ENCODE results near the gene FDX2. TPM values are rescaled to one million over a fixed set of nuclear protein-coding genes. Genes with fewer than 3 reads are reported as not detected.

Gene FDX2
- total and polyA plus RNA-seq, 7 donors = 19.2 to 45.9 (median 25.2) TPM

DNA sequence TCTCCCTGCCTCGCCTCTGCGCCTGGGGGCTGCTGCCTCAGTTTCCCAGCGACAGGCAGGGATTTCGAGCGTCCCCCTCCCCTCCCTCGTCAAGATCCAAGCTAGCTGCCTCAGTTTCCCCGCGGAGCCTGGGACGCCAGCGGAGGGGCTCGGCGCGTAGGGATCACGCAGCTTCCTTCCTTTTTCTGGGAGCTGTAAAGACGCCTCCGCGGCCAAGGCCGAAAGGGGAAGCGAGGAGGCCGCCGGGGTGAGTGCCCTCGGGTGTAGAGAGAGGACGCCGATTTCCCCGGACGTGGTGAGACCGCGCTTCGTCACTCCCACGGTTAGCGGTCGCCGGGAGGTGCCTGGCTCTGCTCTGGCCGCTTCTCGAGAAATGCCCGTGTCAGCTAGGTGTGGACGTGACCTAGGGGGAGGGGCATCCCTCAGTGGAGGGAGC, 45.6 kb downstream of the FDX2 start:
- peaks cover 0 to 20% (median 19%) of the 10 kb centered on the region in 4 donors for H3K4me1 ChIP-seq
- 2 to 3% methylated on average over 37 of the region's 37 CpGs for WGBS, 2 donors
- H3K4me3 ChIP-seq = peak overlapping the region; percentile 15 to 46 (median 42)
- no peaks in the 10 kb centered on the region for H3K36me3 ChIP-seq
- H3K27me3 ChIP-seq = peaks cover 14 to 30% (median 22%) of the 10 kb centered on the region in 3 donors
- DNase-seq = peak; percentile 83
- TF ChIP-seq POLR2AphosphoS5 (IDR thresholded peaks at IDR 0.05) (peak in 1 of 4 donors; percentile 10), EP300 (IDR thresholded peaks at IDR 0.05) (no peak), POLR2A (IDR thresholded peaks at IDR 0.05) (peak in 1 of 2 donors; percentile 12)
- TF ChIP-seq, protein P1, sequence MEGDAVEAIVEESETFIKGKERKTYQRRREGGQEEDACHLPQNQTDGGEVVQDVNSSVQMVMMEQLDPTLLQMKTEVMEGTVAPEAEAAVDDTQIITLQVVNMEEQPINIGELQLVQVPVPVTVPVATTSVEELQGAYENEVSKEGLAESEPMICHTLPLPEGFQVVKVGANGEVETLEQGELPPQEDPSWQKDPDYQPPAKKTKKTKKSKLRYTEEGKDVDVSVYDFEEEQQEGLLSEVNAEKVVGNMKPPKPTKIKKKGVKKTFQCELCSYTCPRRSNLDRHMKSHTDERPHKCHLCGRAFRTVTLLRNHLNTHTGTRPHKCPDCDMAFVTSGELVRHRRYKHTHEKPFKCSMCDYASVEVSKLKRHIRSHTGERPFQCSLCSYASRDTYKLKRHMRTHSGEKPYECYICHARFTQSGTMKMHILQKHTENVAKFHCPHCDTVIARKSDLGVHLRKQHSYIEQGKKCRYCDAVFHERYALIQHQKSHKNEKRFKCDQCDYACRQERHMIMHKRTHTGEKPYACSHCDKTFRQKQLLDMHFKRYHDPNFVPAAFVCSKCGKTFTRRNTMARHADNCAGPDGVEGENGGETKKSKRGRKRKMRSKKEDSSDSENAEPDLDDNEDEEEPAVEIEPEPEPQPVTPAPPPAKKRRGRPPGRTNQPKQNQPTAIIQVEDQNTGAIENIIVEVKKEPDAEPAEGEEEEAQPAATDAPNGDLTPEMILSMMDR (IDR thresholded peaks at IDR 0.05) = no peak
- H3K27ac ChIP-seq = peak overlapping the region; percentile 66 to 80 (median 70)
- intact Hi-C loops (cut with DNase I) = no loop called here
- H3K9me3 ChIP-seq = no peaks in the 10 kb centered on the region

DNA sequence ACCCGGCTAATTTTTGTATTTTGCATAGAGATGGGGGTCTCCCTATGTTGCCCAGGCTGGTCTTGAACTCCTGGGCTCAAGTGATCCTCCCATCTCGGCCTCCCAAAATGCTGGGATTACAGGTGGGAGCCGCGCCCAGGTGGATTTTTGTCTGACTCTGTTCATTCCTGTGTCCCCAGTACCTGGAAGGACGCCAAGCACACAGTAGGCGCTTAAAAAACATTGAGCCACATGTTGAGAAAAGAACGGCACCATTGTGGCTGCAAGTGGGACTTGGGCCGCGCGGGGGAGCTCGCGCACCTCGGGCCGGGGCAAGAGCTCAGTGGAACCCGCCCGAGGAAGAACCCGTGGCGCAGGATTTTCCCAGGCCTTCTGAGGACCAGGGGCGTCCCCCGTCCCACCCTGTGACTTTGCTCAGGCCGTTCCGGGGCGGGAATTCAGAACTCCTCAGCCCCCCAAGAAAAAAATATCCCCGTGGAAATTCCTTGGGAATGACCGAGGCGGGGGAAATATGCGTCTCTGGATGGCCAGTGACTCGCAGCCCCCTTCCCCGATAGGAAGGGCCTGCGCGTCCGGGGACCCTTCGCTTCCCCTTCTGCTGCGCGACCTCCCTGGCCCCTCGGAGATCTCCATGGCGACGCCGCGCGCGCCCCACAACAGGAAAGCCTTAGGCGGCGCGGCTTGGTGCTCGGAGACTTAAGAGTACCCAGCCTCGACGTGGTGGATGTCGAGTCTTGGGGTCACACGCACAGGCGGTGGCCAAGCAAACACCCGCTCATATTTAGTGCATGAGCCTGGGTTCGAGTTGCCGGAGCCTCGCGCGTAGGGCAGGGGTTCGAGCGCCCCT, 46.3 kb downstream of the FDX2 start:
- DNase-seq = peak; percentile 89
- Histone ChIP-seq H3K36me3 (no peaks in the 10 kb centered on the region), H3K4me3 (peak overlapping the region; percentile 15 to 46 (median 42)), H3K27ac (peak overlapping the region; percentile 66 to 80 (median 70)), H3K9me3 (no peaks in the 10 kb centered on the region), H3K4me1 (peaks cover 0 to 20% (median 19%) of the 10 kb centered on the region in 4 donors), H3K27me3 (peaks cover 14 to 30% (median 22%) of the 10 kb centered on the region in 3 donors)
- intact Hi-C loops (cut with DNase I) = loop anchor here (1.0 kb wide), 1 partner anchor 120 kb away; no protein-coding TSS in a partner anchor
- TF ChIP-seq POLR2AphosphoS5 (IDR thresholded peaks at IDR 0.05) = peak in 1 of 4 donors; percentile 25
- TF ChIP-seq, protein P1 (IDR thresholded peaks at IDR 0.05) = peak; percentile 86 to 95 (median 92)
- no peak for TF ChIP-seq EP300 (IDR thresholded peaks at IDR 0.05)
- TF ChIP-seq POLR2A (IDR thresholded peaks at IDR 0.05) = no peak
- 5% methylated on average over 59 of the region's 59 CpGs for WGBS, 2 donors

DNA sequence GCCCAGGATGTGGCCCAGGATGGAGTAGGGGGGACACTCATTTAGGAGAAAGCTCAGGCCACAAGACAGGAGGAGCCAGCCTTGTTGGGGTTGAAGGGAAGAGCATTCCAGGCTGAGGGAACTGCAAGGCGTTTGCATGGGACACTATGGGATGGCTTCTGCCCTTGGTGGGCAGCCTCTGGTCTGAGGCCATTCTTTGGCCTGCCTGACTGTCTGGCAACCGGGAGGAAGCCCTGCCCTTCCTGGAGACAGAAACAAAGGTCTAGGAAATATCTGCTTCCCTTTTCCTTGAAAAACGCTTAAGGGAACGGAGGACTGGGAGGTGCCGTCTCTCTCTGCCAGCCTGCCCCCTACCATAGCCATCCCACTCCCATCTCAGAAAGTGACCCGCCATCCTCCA, 47.7 kb downstream of the FDX2 start:
- no peak for DNase-seq
- 72 to 74% methylated on average over 6 of the region's 6 CpGs for WGBS, 2 donors
- peaks cover 14 to 30% (median 22%) of the 10 kb centered on the region in 3 donors for H3K27me3 ChIP-seq
- peak overlapping the region in 2 of 4 donors; percentile 40 to 58 for H3K27ac ChIP-seq
- no peak overlapping the region for H3K4me3 ChIP-seq
- TF ChIP-seq POLR2A (IDR thresholded peaks at IDR 0.05) (no peak), POLR2AphosphoS5 (IDR thresholded peaks at IDR 0.05) (no peak), EP300 (IDR thresholded peaks at IDR 0.05) (no peak)
- TF ChIP-seq, protein P1 (IDR thresholded peaks at IDR 0.05) = no peak
- H3K9me3 ChIP-seq = no peaks in the 10 kb centered on the region
- intact Hi-C loops (cut with DNase I) = no loop called here
- peaks cover 0 to 20% (median 19%) of the 10 kb centered on the region in 4 donors for H3K4me1 ChIP-seq
- H3K36me3 ChIP-seq = no peaks in the 10 kb centered on the region

DNA sequence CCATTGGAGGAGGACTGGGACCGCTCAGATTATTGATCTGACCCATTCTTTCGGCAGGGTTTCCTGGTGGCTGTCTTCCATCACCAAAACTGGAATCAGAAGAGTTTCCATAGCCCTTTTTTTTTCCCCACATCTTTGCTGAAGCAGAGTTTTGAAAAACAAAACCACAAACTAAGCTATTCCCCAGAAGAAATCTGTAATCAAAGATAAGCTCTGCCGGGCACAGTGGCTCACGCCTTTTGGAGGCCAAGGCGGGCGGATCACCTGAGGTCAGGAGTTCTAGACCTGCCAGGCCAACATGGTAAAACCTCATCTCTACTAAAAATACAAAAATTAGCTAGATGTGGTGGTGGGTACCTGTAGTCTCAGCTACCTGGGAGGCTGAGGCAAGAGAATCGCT, 49.1 kb downstream of the FDX2 start:
- no peak overlapping the region for H3K4me3 ChIP-seq
- H3K27ac ChIP-seq = no peak overlapping the region
- intact Hi-C loops (cut with DNase I) = no loop called here
- H3K27me3 ChIP-seq = peaks cover 14 to 23% (median 21%) of the 10 kb centered on the region in 3 donors
- peaks cover 0 to 20% (median 19%) of the 10 kb centered on the region in 4 donors for H3K4me1 ChIP-seq
- TF ChIP-seq POLR2A (IDR thresholded peaks at IDR 0.05) = no peak
- TF ChIP-seq, protein P1 (IDR thresholded peaks at IDR 0.05) = no peak
- no peak for TF ChIP-seq POLR2AphosphoS5 (IDR thresholded peaks at IDR 0.05)
- TF ChIP-seq EP300 (IDR thresholded peaks at IDR 0.05) = no peak
- H3K36me3 ChIP-seq = no peaks in the 10 kb centered on the region
- 85 to 87% methylated on average over 7 of the region's 7 CpGs for WGBS, 2 donors
- no peak for DNase-seq
- H3K9me3 ChIP-seq = no peaks in the 10 kb centered on the region

Measured in sigmoid colon (tissue), 7 donors.